Retinal pigment epithelial cell (primary cell): ENCODE measurements around the gene LIMCH1.

Source experiments
- DNase-seq: peaks from one replicate; pipeline ENCODE4 v3.0.0-alpha.2; 2010; ENCODE audit warnings: low read depth
- H3K4me3 ChIP-seq: 2 replicates; pipeline ENCODE4 v1.5.1; 2011; ENCODE audit warnings: mild to moderate bottlenecking, low read length, control low read depth, moderate library complexity
- CTCF ChIP-seq: conservative IDR thresholded peaks from 2 replicates; pipeline ENCODE4 v1.5.1; 2011; ENCODE audit warnings: low read depth, low read length, control low read depth, inconsistent platforms

LIMCH1 gene

GRCh38 chr4:41712425-41712824 is 174.5 kb downstream of the LIMCH1 start:
- DNase-seq, result no peak
- H3K4me3 ChIP-seq, result no peak overlapping the region
- TF ChIP-seq CTCF, result no peak

- no peak for DNase-seq
- H3K4me3 ChIP-seq, result no peak overlapping the region
- no peak for TF ChIP-seq CTCF
Observed at GRCh38 chr4:41713768-41714167, 175.8 kb downstream of the LIMCH1 start.

- TF ChIP-seq CTCF, result no peak
- DNase-seq, result no peak
- no peak overlapping the region for H3K4me3 ChIP-seq
Observed at GRCh38 chr4:41714364-41715000, 176.5 kb downstream of the LIMCH1 start.

- DNase-seq, result no peak
- no peak for TF ChIP-seq CTCF
- H3K4me3 ChIP-seq, result no peak overlapping the region
Observed at GRCh38 chr4:41715155-41715554, 177.2 kb downstream of the LIMCH1 start.

GRCh38 chr4:41718907-41719306 is 180.9 kb downstream of the LIMCH1 start:
- no peak for DNase-seq
- H3K4me3 ChIP-seq, result no peak overlapping the region
- TF ChIP-seq CTCF, result no peak

GRCh38 chr4:41719417-41719816 is 181.5 kb downstream of the LIMCH1 start:
- TF ChIP-seq CTCF, result no peak
- no peak for DNase-seq
- H3K4me3 ChIP-seq, result no peak overlapping the region

GRCh38 chr4:41722181-41722580 is 184.2 kb downstream of the LIMCH1 start:
- no peak for TF ChIP-seq CTCF
- no peak overlapping the region for H3K4me3 ChIP-seq
- no peak for DNase-seq
